A673 (cell line): Measurements from ENCODE around the gene ADCY3.

Source experiments
- CTCF ChIP-seq: fragments of 300-800, 200-600 bp; sonication (generic); conservative IDR thresholded peaks from 2 replicates; pipeline ENCODE4 v1.5.1; 2017; ENCODE audit warnings: low read depth, mild to moderate bottlenecking, antibody characterized with exemption, low read length, moderate library complexity, mixed read lengths
- EZH2 ChIP-seq: fragments of 200-600 bp; sonication (generic); IDR thresholded peaks from 2 replicates; pipeline ENCODE4 v1.6.1; 2017; ENCODE audit warnings: borderline replicate concordance, low read depth, mild to moderate bottlenecking, mixed read lengths, antibody characterized with exemption, low read length; ENCODE audit not compliant: poor library complexity, severe bottlenecking

GRCh38 chr2:24779116-24779515 is 140.9 kb downstream of the ADCY3 start:
- TF ChIP-seq CTCF (no peak), EZH2 (no peak)
